A549 (cell line): ENCODE data around the gene PSAT1. TPM values are rescaled to one million over a fixed set of nuclear protein-coding genes. Genes with fewer than 3 reads are reported as not detected.
"Not testable (repeated sequence)": the region's sequence is repeated elsewhere in the genome, so short reads cannot be mapped to it uniquely, and the experiment has no call there.

Source experiments
- ATAC-seq, 2 experiments: fragments of 200-7000 bp in 1 of 2; fragments of >200 bp in 1 of 2; cut with Nextera tagmentation in 1 of 2; cut with Tn5 transposase in 1 of 2; 3 replicates each; pipeline versions ENCODE4 v1.8.0 to v1.9.1; 2018 to 2020; ENCODE audit warnings: mild to moderate bottlenecking in 1 of 2, moderate library complexity in 1 of 2
- CTCF ChIA-PET: fragments of 300-600 bp; sonication (Branson Sonifier 250); formaldehyde crosslinking; extraction: SDS; loops from one replicate; lab custom pipeline; 2021; ENCODE audit warnings: antibody characterized with exemption, inconsistent platforms; lab: Yijun Ruan, JAX
- POLR2A ChIA-PET: fragments of 350-600 bp; formaldehyde crosslinking; extraction: SDS; loops from one replicate; lab custom pipeline; 2021; ENCODE audit warnings: antibody characterized with exemption, inconsistent platforms; lab: Yijun Ruan, JAX
- DNase-seq, 2 experiments: peaks; one replicate each; pipeline versions ENCODE4 v3.0.0 to v3.0.0-alpha.2; 2011 to 2016; ENCODE audit warnings: low read depth in 1 of 2, low spot score in 1 of 2
- FAIRE-seq: peaks from 2 replicates; lab custom pipeline; 2011; peaks lifted over from hg19 to GRCh38; lab: Jason Lieb, UNC
- H3K27ac ChIP-seq, 2 experiments: fragments of >200 bp; sonication (Bioruptor Twin); formaldehyde crosslinking; 3 replicates each; pipeline ENCODE4 v1.5.1; 2016 to 2017
- H3K4me1 ChIP-seq: fragments of >200 bp; sonication (Bioruptor Twin); formaldehyde crosslinking; 3 replicates; pipeline ENCODE4 v1.6.1; 2016
- H3K4me2 ChIP-seq: fragments of >200 bp; sonication (Bioruptor Twin); formaldehyde crosslinking; 3 replicates; pipeline ENCODE4 v1.6.1; 2016
- H3K4me3 ChIP-seq: fragments of >200 bp; sonication (Bioruptor Twin); formaldehyde crosslinking; 3 replicates; pipeline ENCODE4 v1.5.1; 2016
- H3K9me3 ChIP-seq: fragments of >200 bp; sonication (Bioruptor Twin); formaldehyde crosslinking; 3 replicates; pipeline ENCODE4 v1.6.1; 2016
- ATOH8 ChIP-seq: fragments of 250-450 bp; sonication (Bioruptor Pico); IDR thresholded peaks from 2 replicates; pipeline ENCODE4 v1.5.0; 2020; ENCODE audit warnings: low read depth, mild to moderate bottlenecking, moderate library complexity
- BCL3 ChIP-seq: fragments of >200 bp; sonication (Bioruptor Twin); formaldehyde crosslinking; IDR thresholded peaks from 3 replicates; pipeline ENCODE4 v1.6.1; 2016
- BHLHE40 ChIP-seq: IDR thresholded peaks from 2 replicates; pipeline ENCODE4 v1.6.1; 2012; ENCODE audit warnings: low read depth, low read length, inconsistent platforms
- CHD2 ChIP-seq: fragments of 150-350 bp; IDR thresholded peaks from 2 replicates; pipeline ENCODE4 v1.6.1; 2014; ENCODE audit warnings: low read length; ENCODE audit not compliant: partially characterized antibody
- E2F6 ChIP-seq: IDR thresholded peaks from 2 replicates; pipeline ENCODE4 v1.6.1; 2012; ENCODE audit warnings: low read depth, borderline replicate concordance
- EHF ChIP-seq: fragments of 250-450 bp; sonication (Bioruptor Pico); IDR thresholded peaks from 2 replicates; pipeline ENCODE4 v1.5.0; 2020; ENCODE audit warnings: mild to moderate bottlenecking
- ELK1 ChIP-seq: fragments of 150-350 bp; IDR thresholded peaks from 2 replicates; pipeline ENCODE4 v1.6.1; 2014; ENCODE audit warnings: low read depth, mild to moderate bottlenecking, low read length
- ESRRA ChIP-seq: fragments of 150-350 bp; IDR thresholded peaks from 2 replicates; pipeline ENCODE4 v1.6.1; 2014; ENCODE audit warnings: mild to moderate bottlenecking, low read length, borderline replicate concordance
- FOSB ChIP-seq: fragments of 250-450 bp; sonication (Bioruptor Pico); IDR thresholded peaks from 2 replicates; pipeline ENCODE4 v1.5.0; 2020; ENCODE audit warnings: mild to moderate bottlenecking, moderate library complexity
- FOSL2 ChIP-seq, 2 experiments: fragments of 450-650 bp in 1 of 2; fragments of >200 bp in 1 of 2; sonication (Bioruptor Twin) in 1 of 2; formaldehyde crosslinking; IDR thresholded peaks; 2 replicates each; pipeline versions ENCODE4 v1.5.0 to v1.6.1; 2016 to 2020; ENCODE audit warnings: mild to moderate bottlenecking in 1 of 2, moderate library complexity in 1 of 2
- HMGXB4 ChIP-seq: fragments of 250-450 bp; sonication (Bioruptor Pico); IDR thresholded peaks from 2 replicates; pipeline ENCODE4 v1.5.0; 2021; ENCODE audit warnings: mild to moderate bottlenecking, moderate library complexity, borderline replicate concordance
- HOXB13 ChIP-seq: fragments of 250-450 bp; sonication (Bioruptor Pico); IDR thresholded peaks from 2 replicates; pipeline ENCODE4 v1.5.0; 2020; ENCODE audit warnings: low read depth, mild to moderate bottlenecking, moderate library complexity
- HOXB5 ChIP-seq: fragments of 250-450 bp; sonication (Bioruptor Pico); IDR thresholded peaks from 2 replicates; pipeline ENCODE4 v1.5.0; 2020; ENCODE audit warnings: mild to moderate bottlenecking, moderate library complexity
- JUNB ChIP-seq: fragments of >200 bp; sonication (Bioruptor Twin); formaldehyde crosslinking; IDR thresholded peaks from 2 replicates; pipeline ENCODE4 v1.6.1; 2016
- KDM5A ChIP-seq: fragments of 200-600 bp; sonication (generic); IDR thresholded peaks from 2 replicates; pipeline ENCODE4 v1.6.1; 2016; ENCODE audit warnings: antibody characterized with exemption, mild to moderate bottlenecking
- MAFK ChIP-seq: fragments of 450-650 bp; IDR thresholded peaks from 2 replicates; pipeline ENCODE4 v1.6.1; 2014; ENCODE audit not compliant: partially characterized antibody
- MAZ ChIP-seq: fragments of 150-350 bp; IDR thresholded peaks from 2 replicates; pipeline ENCODE4 v1.6.1; 2014; ENCODE audit warnings: antibody characterized with exemption, low read depth, low read length, borderline replicate concordance
- MYC ChIP-seq: IDR thresholded peaks from 2 replicates; pipeline ENCODE4 v1.6.1; 2012; ENCODE audit warnings: mild to moderate bottlenecking, inconsistent platforms, low read length, improper control_type of control experiment, borderline replicate concordance
- RCOR1 ChIP-seq: fragments of 150-350 bp; IDR thresholded peaks from 2 replicates; pipeline ENCODE4 v1.6.1; 2014; ENCODE audit warnings: antibody characterized with exemption, low read length, low read depth
- RNF2 ChIP-seq: fragments of 200-600 bp; sonication (generic); IDR thresholded peaks from 2 replicates; pipeline ENCODE4 v1.6.1; 2016; ENCODE audit warnings: low read depth, mild to moderate bottlenecking, antibody characterized with exemption, moderate library complexity, borderline replicate concordance
- ZC3H11A ChIP-seq: fragments of 450-650 bp; IDR thresholded peaks from 2 replicates; pipeline ENCODE4 v1.6.1; 2014; ENCODE audit warnings: antibody characterized with exemption, mild to moderate bottlenecking
- ZSCAN20 ChIP-seq: fragments of 250-450 bp; sonication (Bioruptor Pico); IDR thresholded peaks from 2 replicates; pipeline ENCODE4 v1.8.0; 2022; ENCODE audit warnings: mild to moderate bottlenecking, moderate library complexity
- WGBS: methylation state at CpG from one replicate; pipeline ENCODE4 v1.1.6; 2017; ENCODE audit errors: missing lambda C conversion rate; 5-methylcytosine and 5-hydroxymethylcytosine counted together
- polyA plus RNA-seq, 4 experiments: library from polyadenylated mRNA; depleted of rRNA in 3 of 4; stranded (reverse); fragments of >200 nt; fragmentation: RNase III in 1 of 4; extraction: RNeasy Plus Mini Kit Qiagen cat#74134 plus additional on column Dnase treatment in 1 of 4; gene quantifications; 2 replicates in 3 of 4; 3 replicates in 1 of 4; pipeline ENCODE4 v1.2.3, GENCODE V29; 2011 to 2017

PSAT1 gene
- polyA plus RNA-seq, 2 of the 4 experiments (the other 2 are of a cell fraction) = 200 to 529 TPM

- Histone ChIP-seq H3K9me3 (no peaks in the 10 kb centered on the region), H3K4me1 (no peaks in the 10 kb centered on the region), H3K4me2 (no peak overlapping the region), H3K4me3 (no peak overlapping the region), H3K27ac (no peak overlapping the region)
- CTCF ChIA-PET = interaction anchor here (0.6 to 1.0 kb wide), 3 partner anchors 12 to 969 kb away, joined by 4 read pairs; no protein-coding TSS in a partner anchor
- WGBS = 96% methylated on average over 1 of the region's 1 CpG
- FAIRE-seq = no peak
- no peak for ATAC-seq
- DNase-seq = no peak
- TF ChIP-seq JUNB = no peak
- no peak for TF ChIP-seq E2F6
- no peak for TF ChIP-seq RNF2
- no peak for TF ChIP-seq HOXB5 (CRISPR knock-in tag)
- no peak for TF ChIP-seq HOXB13
- no peak for TF ChIP-seq ATOH8
- no peak for TF ChIP-seq MYC
- POLR2A ChIA-PET = interaction anchor here (1.7 kb wide), 1 partner anchor 18 kb away, joined by 11 read pairs; the partner anchor contains the start of gene PSAT1
These were observed 18.1 kb upstream of the PSAT1 start for GRCh38 chr9:78278801-78279200.

GRCh38 chr9:78280982-78281668, 15.8 kb upstream of the PSAT1 start:
- Histone ChIP-seq H3K27ac (no peak overlapping the region), H3K4me3 (no peak overlapping the region), H3K9me3 (no peaks in the 10 kb centered on the region), H3K4me2 (no peak overlapping the region), H3K4me1 (no peaks in the 10 kb centered on the region)
- TF ChIP-seq ZC3H11A (no peak), ESRRA (no peak)
- no peak for FAIRE-seq
- ChIA-PET POLR2A (no interaction called here), CTCF (interaction anchor here (0.8 kb wide), 1 partner anchor 9 kb away, joined by 3 read pairs; no protein-coding TSS in a partner anchor)
- no peak for DNase-seq
- no peak for ATAC-seq
- 89% methylated on average over 3 of the region's 3 CpGs for WGBS

- ChIA-PET CTCF (interaction anchor here (1.2 kb wide), 1 partner anchor 11 kb away, joined by 3 read pairs; no protein-coding TSS in a partner anchor), POLR2A (interaction anchor here (3.1 kb wide), 1 partner anchor 13 kb away, joined by 12 read pairs; the partner anchor contains the start of gene PSAT1)
These were observed 12.7 kb upstream of the PSAT1 start for GRCh38 chr9:78284181-78284580.

GRCh38 chr9:78286125-78286524, 10.8 kb upstream of the PSAT1 start:
- ChIA-PET CTCF (no interaction called here), POLR2A (interaction anchor here (3.1 kb wide), 1 partner anchor 11 kb away, joined by 12 read pairs; the partner anchor contains the start of gene PSAT1)
- no peak for ATAC-seq
- no peak for TF ChIP-seq ATOH8
- TF ChIP-seq RCOR1 = no peak
- TF ChIP-seq CHD2 = no peak
- no peak for TF ChIP-seq HOXB13
- TF ChIP-seq FOSB (CRISPR knock-in tag) = no peak
- TF ChIP-seq ELK1 = no peak
- no peak for TF ChIP-seq BCL3
- TF ChIP-seq MAZ = no peak
- no peak for TF ChIP-seq MAFK
- no peak for TF ChIP-seq HMGXB4 (CRISPR knock-in tag)
- no peak for TF ChIP-seq EHF (CRISPR knock-in tag)
- TF ChIP-seq KDM5A = no peak
- no peak for TF ChIP-seq ZSCAN20 (CRISPR knock-in tag)
- no peak for TF ChIP-seq FOSL2 (IDR thresholded peaks at IDR 0.05)
- TF ChIP-seq FOSL2 (CRISPR knock-in tag; IDR thresholded peaks at IDR 0.05) = no peak
- no peak for TF ChIP-seq BHLHE40

More at GRCh38 chr9:78284181-78284580, 12.7 kb upstream of the PSAT1 start:
- not testable (repeated sequence) for H3K27ac ChIP-seq, FAIRE-seq, H3K9me3 ChIP-seq, DNase-seq, ATAC-seq, H3K4me2 ChIP-seq, H3K4me1 ChIP-seq, H3K4me3 ChIP-seq
- 60% methylated on average over 4 of the region's 4 CpGs for WGBS
- TF ChIP-seq MAFK = peak; percentile 67

More at GRCh38 chr9:78286125-78286524, 10.8 kb upstream of the PSAT1 start:
- DNase-seq = no peak
- Histone ChIP-seq H3K4me2 (no peak overlapping the region), H3K9me3 (no peaks in the 10 kb centered on the region), H3K27ac (no peak overlapping the region), H3K4me1 (no peaks in the 10 kb centered on the region), H3K4me3 (no peak overlapping the region)
- no peak for FAIRE-seq
